Epithelial cell of alveolus of lung (primary cell): ENCODE results near the gene TBX5. TPM values are rescaled to one million over a fixed set of nuclear protein-coding genes. Genes with fewer than 3 reads are reported as not detected.

Experiments used
- total RNA-seq: library from RNA; depleted of rRNA; stranded (reverse); fragments of >200 nt; gene quantifications from 2 replicates; pipeline ENCODE4 v1.2.1, GENCODE V29; 2015

Gene TBX5
- 11.5 and 101 TPM in 2 replicates for total RNA-seq

DNA sequence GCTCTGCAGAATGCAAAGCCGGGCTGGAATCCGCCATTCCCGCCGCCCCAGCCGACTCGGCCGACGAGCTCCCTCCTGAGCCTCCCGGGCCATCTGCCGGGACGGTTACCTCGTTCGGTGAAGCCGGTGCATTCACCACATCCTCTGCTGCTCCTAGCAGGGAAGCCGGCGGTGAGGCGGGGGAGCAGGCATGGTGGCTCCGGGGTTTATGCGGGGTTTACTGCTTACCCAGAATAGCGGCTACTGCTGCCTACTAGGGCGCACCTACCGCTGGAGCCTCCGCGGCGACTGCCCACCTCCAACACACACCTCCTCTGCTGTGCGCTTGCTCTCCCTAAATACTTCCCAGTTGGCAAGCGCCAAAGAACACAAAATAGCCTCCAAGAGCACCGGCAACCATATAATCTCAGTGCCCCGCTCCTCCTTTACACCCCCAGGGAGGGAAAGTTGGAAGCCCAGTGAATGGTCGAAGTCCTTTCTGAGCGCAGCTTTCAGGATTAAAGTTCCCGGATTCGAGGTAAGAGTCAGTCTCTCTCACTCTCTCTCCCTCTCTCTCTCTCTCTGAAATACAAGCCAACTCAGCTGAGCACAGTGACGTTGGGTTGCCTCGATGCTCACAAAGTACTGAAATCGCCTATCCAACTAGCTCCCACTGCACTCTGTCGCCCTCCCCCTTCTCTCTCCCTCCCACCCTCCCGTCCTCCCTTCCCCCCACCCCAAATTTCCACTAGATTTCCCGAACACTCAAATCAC, at the start of gene TBX5:
Gene TBX5 (minus strand): TSS at position 626 of the 753 bp plus-strand sequence. CDS start 2,246 bp downstream, outside the sequence.

